Panc1 (cell line): ENCODE measurements around the gene LMNTD2. TPM values are rescaled to one million over a fixed set of nuclear protein-coding genes. Genes with fewer than 3 reads are reported as not detected.
A peak's percentile ranks its signal among the peaks of the same experiment; 100 is the strongest.

ENCODE experiments used
- ATAC-seq: fragments of 200-7000 bp; cut with Tn5 transposase; 2 replicates; pipeline ENCODE4 v1.9.1; 2020; ENCODE audit warnings: mild to moderate bottlenecking, moderate library complexity
- Bru-seq: library from RNA; stranded (reverse); fragments of 400-500 nt; gene quantifications from one replicate; lab custom pipeline; 2021; lab: Mats Ljungman, UMichigan
- BruChase-seq, 2 experiments: library from RNA; stranded (reverse); fragments of 400-500 nt; gene quantifications; one replicate each; lab custom pipeline; 2021; lab: Mats Ljungman, UMichigan
- BruUV-seq: library from RNA; stranded (reverse); fragments of 400-500 nt; replicated peaks from 2 replicates; lab custom pipeline; 2021; lab: Mats Ljungman, UMichigan
- CTCF ChIA-PET: fragments of 300-600 bp; sonication (Branson Sonifier 250); formaldehyde crosslinking; loops from one replicate; lab custom pipeline; 2022; ENCODE audit warnings: antibody characterized with exemption; lab: Charles Lee
- POLR2A ChIA-PET: fragments of 300-600 bp; sonication (Branson Sonifier 250); formaldehyde crosslinking; loops from one replicate; lab custom pipeline; 2022; ENCODE audit warnings: antibody characterized with exemption; lab: Charles Lee
- DNase-seq: peaks from one replicate; pipeline ENCODE4 v3.0.0-alpha.2; 2010; ENCODE audit warnings: low read depth, low spot score
- H3K27ac ChIP-seq: 2 replicates; pipeline ENCODE4 v1.5.1; 2011; ENCODE audit warnings: mild to moderate bottlenecking, low read length, inconsistent platforms
- H3K27me3 ChIP-seq: fragments of 200-500 bp; sonication (Bioruptor generic); 2 replicates; pipeline ENCODE4 v1.6.0; 2014; ENCODE audit warnings: low read length, inconsistent platforms; ENCODE audit not compliant: control insufficient read depth, insufficient read depth
- H3K36me3 ChIP-seq: fragments of 200-500 bp; sonication (Bioruptor generic); 2 replicates; pipeline ENCODE4 v1.5.1; 2014; ENCODE audit warnings: inconsistent platforms, mild to moderate bottlenecking, low read length, moderate library complexity; ENCODE audit not compliant: control insufficient read depth, insufficient read depth
- H3K4me1 ChIP-seq: 2 replicates; pipeline ENCODE4 v1.5.1; 2011; ENCODE audit warnings: inconsistent platforms, mild to moderate bottlenecking, low read length, moderate library complexity; ENCODE audit not compliant: control insufficient read depth, insufficient read depth
- H3K4me3 ChIP-seq, 2 experiments: 2 replicates each; pipeline ENCODE4 v1.5.1; 2011 to 2012; ENCODE audit warnings: low read depth in 2 of 2, low read length in 2 of 2, mild to moderate bottlenecking in 2 of 2, inconsistent platforms in 1 of 2, moderate library complexity in 1 of 2
- H3K9me3 ChIP-seq: fragments of 200-500 bp; sonication (Bioruptor generic); 2 replicates; pipeline ENCODE4 v1.5.1; 2014; ENCODE audit warnings: low read depth, mild to moderate bottlenecking, inconsistent platforms, low read length, moderate library complexity; ENCODE audit not compliant: control insufficient read depth, insufficient read depth
- POLR2AphosphoS5 ChIP-seq: IDR thresholded peaks from 2 replicates; pipeline ENCODE4 v1.6.1; 2012; ENCODE audit warnings: mild to moderate bottlenecking, low read depth, low read length, moderate library complexity
- SIN3A ChIP-seq: IDR thresholded peaks from 2 replicates; pipeline ENCODE4 v1.6.1; 2012; ENCODE audit warnings: low read depth, mild to moderate bottlenecking, low read length, moderate library complexity, borderline replicate concordance; ENCODE audit not compliant: insufficient read depth
- TCF7L2 ChIP-seq: IDR thresholded peaks from 2 replicates; pipeline ENCODE4 v1.6.1; 2011; ENCODE audit warnings: mild to moderate bottlenecking, low read depth, low read length, inconsistent platforms
- in situ Hi-C: cut with HindIII; loops from 2 replicates; pipeline ENCODE4 v1.10.0; 2016; ENCODE audit warnings: low sequenced_read_pairs, low pct_unique_long_range_greater_than_20kb
- intact Hi-C: fragments of 100-400 bp; cut with micrococcal nuclease; formaldehyde crosslinking; loops from one replicate; pipeline ENCODE4 v1.10.0; 2022; ENCODE audit not compliant: unreplicated experiment
- long read RNA-seq: library from polyadenylated mRNA; unstranded; transcript quantifications from one replicate; pipeline ENCODE4 v2.0.0, GENCODE V29; 2021; ENCODE audit not compliant: unreplicated experiment
- polyA plus RNA-seq: library from polyadenylated mRNA; unstranded; fragments of >200 nt; gene quantifications from one replicate; pipeline ENCODE4 v1.2.1, GENCODE V29; 2012; ENCODE audit warnings: missing spikeins; ENCODE audit not compliant: insufficient read length
- total RNA-seq: library from RNA; stranded (reverse); gene quantifications from one replicate; pipeline ENCODE4 v1.2.1, GENCODE V29; 2021; ENCODE audit not compliant: unreplicated experiment
- TF ChIP-seq, protein P1 (sequence below), 2 experiments: IDR thresholded peaks; 2 replicates each; pipeline ENCODE4 v1.6.1; 2011 to 2012; ENCODE audit warnings: low read depth in 2 of 2, control low read depth in 1 of 2, low read length in 1 of 2, mild to moderate bottlenecking in 1 of 2, moderate library complexity in 1 of 2; ENCODE audit not compliant: insufficient read depth in 1 of 2
- TF ChIP-seq, protein P2 (sequence below): fragments of 450-650 bp; IDR thresholded peaks from 2 replicates; pipeline ENCODE4 v1.5.1; 2017; ENCODE audit warnings: mild to moderate bottlenecking

The LMNTD2 gene, protein sequence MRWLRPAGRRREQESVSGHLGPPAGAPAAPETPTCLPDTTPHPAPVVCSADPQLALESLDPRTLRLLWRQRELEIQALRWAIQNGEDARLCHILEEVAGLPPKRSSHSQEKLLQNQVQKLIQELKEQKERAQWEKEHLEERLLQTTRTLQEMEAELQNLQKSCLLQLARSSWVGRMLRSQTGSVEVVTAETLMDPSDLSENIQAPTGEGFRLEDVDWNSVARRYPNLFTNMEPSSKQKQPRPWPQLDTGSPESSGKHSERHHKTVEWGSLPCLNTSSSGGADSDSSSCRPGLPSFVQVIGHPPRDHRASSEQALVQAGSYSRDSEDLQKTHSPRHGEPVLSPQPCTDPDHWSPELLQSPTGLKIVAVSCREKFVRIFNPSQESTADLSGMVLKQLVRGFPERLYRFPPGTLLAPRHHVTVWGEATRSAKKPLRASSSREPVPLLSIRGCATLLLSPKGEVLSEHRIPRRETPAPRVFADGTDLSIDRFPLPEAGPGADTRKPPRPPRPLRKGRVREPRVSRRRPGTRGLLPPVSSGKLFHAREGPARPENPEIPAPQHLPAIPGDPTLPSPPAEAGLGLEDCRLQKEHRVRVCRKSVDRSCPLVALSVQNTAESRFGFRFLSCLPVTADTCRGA
- 21.8 TPM for total RNA-seq
- 44.2 TPM for polyA plus RNA-seq
- percentile 42 among the genes with signal in this experiment for Bru-seq, nascent RNA
- percentile 49 among the genes with signal in this experiment for BruChase-seq, experiment 1, labeled RNA remaining after a 2-hour chase
- percentile 57 among the genes with signal in this experiment for BruChase-seq, experiment 2, labeled RNA remaining after a 6-hour chase
- long read RNA-seq, partial matches to known transcripts = 10 of 33 reads
- long read RNA-seq, other reads (novel, unspliced or antisense) = 23 of 33 reads

DNA sequence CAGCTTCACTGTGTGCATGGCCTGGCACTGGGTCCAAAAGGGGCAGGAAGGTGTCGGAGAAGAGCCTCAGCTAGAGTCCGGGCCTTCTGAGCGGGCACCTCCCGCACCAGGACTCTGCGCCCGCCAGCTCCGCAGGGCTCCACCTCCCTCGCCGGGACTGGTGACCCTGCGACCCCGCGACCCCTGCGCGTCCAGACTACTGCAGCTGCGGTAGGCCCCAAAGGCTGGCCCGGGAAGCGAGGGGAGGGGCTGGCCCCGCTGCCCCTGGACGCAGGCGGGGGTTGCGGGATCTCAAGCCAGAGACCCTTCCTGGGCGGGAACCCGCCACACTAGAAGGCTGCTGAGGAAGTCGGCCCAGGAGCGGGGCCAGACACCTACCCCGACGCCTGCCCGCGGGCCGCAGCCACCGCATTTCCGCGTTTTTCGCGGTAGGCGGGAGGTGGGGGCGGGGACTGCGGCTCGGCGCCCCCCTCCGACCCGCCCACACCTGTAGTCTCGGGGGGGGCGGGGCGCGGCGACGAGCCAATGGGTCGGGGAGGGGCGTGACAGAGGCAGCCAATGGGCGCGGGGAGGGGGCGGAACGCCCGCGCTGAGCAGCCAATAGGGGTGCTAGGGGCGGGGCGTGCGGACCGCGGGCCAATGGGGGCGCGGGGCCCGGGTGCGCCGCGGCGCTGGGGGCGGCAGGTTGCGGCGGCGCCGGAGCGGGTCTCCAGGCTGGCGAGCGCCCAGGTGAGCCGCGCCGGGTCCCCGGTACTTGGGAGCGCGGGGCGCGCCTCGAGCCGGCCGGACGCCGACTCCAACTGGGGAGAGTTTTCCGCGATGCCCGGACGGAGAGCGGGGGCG is at the start of gene LMNTD2, which contains the start of gene RASSF7:
LMNTD2 (minus strand) TSS at position 434 of the 843 bp plus-strand sequence; CDS start at position 412, 22 bp downstream.
RASSF7 (plus strand) TSS at position 666 of the 843 bp plus-strand sequence. CDS start 799 bp downstream, outside the sequence.
- H3K27ac ChIP-seq = peak within 1 kb of the TSS; percentile 88
- in situ Hi-C loops = no loop called here
- peak within 1 kb of the TSS; percentile 78 to 91 for H3K4me3 ChIP-seq
- no peaks in the 10 kb centered on the region for H3K27me3 ChIP-seq
- H3K36me3 ChIP-seq = no peaks in the 10 kb centered on the region
- TF ChIP-seq TCF7L2 (no peak), POLR2AphosphoS5 (peak; percentile 75), SIN3A (0 out of 2 replicates have a peak, but pooled peaks have one; percentile 21)
- DNase-seq (no peak), ATAC-seq (peak; percentile 87)
- ChIA-PET CTCF (interaction anchor here (0.6 to 0.7 kb wide), 2 partner anchors 135 to 163 kb away, joined by 3 to 8 read pairs; partner anchors contain the start of gene TMEM80), POLR2A (no interaction called here)
- H3K9me3 ChIP-seq = no peaks in the 10 kb centered on the region
- intact Hi-C loops = no loop called here
- H3K4me1 ChIP-seq = peaks cover 27% of the 10 kb centered on the region
- TSS peak; percentile 74 for BruUV-seq

DNA sequence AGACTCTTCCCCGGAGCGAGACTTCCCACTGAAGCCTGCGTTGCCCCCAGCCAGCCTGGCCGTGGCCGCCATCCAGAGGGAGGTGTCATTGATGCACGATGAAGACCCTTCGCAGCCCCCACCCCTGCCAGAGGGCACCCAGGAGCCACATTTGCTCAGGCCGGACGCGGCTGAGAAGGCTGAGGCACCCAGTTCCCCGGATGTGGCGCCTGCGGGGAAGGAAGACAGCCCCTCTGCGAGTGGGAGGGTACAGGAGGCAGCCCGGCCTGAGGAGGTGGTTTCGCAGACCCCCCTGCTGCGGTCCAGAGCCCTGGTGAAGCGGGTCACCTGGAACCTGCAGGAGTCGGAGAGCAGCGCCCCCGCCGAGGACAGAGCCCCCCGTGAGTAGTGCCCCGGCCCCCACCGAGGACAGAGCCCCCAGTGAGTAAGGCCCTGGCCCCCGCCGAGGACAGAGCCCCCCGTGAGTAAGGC is 48.8 kb upstream of the LMNTD2 start:
- TF ChIP-seq, protein P1, sequence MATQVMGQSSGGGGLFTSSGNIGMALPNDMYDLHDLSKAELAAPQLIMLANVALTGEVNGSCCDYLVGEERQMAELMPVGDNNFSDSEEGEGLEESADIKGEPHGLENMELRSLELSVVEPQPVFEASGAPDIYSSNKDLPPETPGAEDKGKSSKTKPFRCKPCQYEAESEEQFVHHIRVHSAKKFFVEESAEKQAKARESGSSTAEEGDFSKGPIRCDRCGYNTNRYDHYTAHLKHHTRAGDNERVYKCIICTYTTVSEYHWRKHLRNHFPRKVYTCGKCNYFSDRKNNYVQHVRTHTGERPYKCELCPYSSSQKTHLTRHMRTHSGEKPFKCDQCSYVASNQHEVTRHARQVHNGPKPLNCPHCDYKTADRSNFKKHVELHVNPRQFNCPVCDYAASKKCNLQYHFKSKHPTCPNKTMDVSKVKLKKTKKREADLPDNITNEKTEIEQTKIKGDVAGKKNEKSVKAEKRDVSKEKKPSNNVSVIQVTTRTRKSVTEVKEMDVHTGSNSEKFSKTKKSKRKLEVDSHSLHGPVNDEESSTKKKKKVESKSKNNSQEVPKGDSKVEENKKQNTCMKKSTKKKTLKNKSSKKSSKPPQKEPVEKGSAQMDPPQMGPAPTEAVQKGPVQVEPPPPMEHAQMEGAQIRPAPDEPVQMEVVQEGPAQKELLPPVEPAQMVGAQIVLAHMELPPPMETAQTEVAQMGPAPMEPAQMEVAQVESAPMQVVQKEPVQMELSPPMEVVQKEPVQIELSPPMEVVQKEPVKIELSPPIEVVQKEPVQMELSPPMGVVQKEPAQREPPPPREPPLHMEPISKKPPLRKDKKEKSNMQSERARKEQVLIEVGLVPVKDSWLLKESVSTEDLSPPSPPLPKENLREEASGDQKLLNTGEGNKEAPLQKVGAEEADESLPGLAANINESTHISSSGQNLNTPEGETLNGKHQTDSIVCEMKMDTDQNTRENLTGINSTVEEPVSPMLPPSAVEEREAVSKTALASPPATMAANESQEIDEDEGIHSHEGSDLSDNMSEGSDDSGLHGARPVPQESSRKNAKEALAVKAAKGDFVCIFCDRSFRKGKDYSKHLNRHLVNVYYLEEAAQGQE (IDR thresholded peaks at IDR 0.05; ENCODE audit: insufficient read depth in 1 of 2, low read depth in 2 of 2, low read length in 1 of 2) = no peak
- no peak for TF ChIP-seq POLR2AphosphoS5
- no peak for TF ChIP-seq TCF7L2
- TF ChIP-seq, protein P2, sequence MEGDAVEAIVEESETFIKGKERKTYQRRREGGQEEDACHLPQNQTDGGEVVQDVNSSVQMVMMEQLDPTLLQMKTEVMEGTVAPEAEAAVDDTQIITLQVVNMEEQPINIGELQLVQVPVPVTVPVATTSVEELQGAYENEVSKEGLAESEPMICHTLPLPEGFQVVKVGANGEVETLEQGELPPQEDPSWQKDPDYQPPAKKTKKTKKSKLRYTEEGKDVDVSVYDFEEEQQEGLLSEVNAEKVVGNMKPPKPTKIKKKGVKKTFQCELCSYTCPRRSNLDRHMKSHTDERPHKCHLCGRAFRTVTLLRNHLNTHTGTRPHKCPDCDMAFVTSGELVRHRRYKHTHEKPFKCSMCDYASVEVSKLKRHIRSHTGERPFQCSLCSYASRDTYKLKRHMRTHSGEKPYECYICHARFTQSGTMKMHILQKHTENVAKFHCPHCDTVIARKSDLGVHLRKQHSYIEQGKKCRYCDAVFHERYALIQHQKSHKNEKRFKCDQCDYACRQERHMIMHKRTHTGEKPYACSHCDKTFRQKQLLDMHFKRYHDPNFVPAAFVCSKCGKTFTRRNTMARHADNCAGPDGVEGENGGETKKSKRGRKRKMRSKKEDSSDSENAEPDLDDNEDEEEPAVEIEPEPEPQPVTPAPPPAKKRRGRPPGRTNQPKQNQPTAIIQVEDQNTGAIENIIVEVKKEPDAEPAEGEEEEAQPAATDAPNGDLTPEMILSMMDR = no peak
- in situ Hi-C loops (no loop called here), intact Hi-C loops (no loop called here)
- ChIA-PET POLR2A (no interaction called here), CTCF (no interaction called here)
- Histone ChIP-seq H3K27ac (no peak overlapping the region), H3K36me3 (peaks cover 38% of the 10 kb centered on the region), H3K9me3 (no peaks in the 10 kb centered on the region), H3K4me3 (no peak overlapping the region), H3K27me3 (no peaks in the 10 kb centered on the region), H3K4me1 (peaks cover 26% of the 10 kb centered on the region)
- DNase-seq (no peak), ATAC-seq (no peak)
- no TSS peak for BruUV-seq
